GM21619 (cell line): ENCODE results near the gene NEMP2.
"Not testable (repeated sequence)": the region's sequence is repeated elsewhere in the genome, so short reads cannot be mapped to it uniquely, and the experiment has no call there.

Experiments
- ATAC-seq: cut with Tn5 transposase; IDR thresholded peaks from one replicate; pipeline ENCODE4 v1.9.1; 2021; ENCODE audit not compliant: unreplicated experiment

The NEMP2 gene

GRCh38 chr2:190493095-190493494, 41.4 kb downstream of the NEMP2 start:
- ATAC-seq = no peak

GRCh38 chr2:190490502-190490901, 44.0 kb downstream of the NEMP2 start:
- ATAC-seq = no peak

GRCh38 chr2:190489475-190489874, 45.0 kb downstream of the NEMP2 start:
- no peak for ATAC-seq

GRCh38 chr2:190488516-190489233, 45.8 kb downstream of the NEMP2 start:
- no peak for ATAC-seq

- ATAC-seq = no peak
These were observed 48.4 kb downstream of the NEMP2 start for GRCh38 chr2:190486037-190486623.

- ATAC-seq = no peak
These were observed 52.1 kb downstream of the NEMP2 start for GRCh38 chr2:190482451-190482850.

- ATAC-seq = no peak
These were observed 53.2 kb downstream of the NEMP2 start for GRCh38 chr2:190481339-190481738.

- ATAC-seq = no peak
These were observed 55.8 kb downstream of the NEMP2 start for GRCh38 chr2:190478572-190479195.

GRCh38 chr2:190477661-190478454, 56.7 kb downstream of the NEMP2 start:
- ATAC-seq = no peak

- no peak for ATAC-seq
These were observed 64.2 kb downstream of the NEMP2 start for GRCh38 chr2:190470256-190470826.

- ATAC-seq = no peak
These were observed 64.8 kb downstream of the NEMP2 start for GRCh38 chr2:190469771-190470170.

GRCh38 chr2:190468814-190469569, 65.5 kb downstream of the NEMP2 start:
- peak; percentile 64 for ATAC-seq

- not testable (repeated sequence) for ATAC-seq
These were observed 66.2 kb downstream of the NEMP2 start for GRCh38 chr2:190468354-190468753.

GRCh38 chr2:190467575-190468083, 66.9 kb downstream of the NEMP2 start:
- ATAC-seq = no peak

GRCh38 chr2:190466819-190467446, 67.6 kb downstream of the NEMP2 start:
- no peak for ATAC-seq

GRCh38 chr2:190465060-190465459, 69.5 kb downstream of the NEMP2 start:
- no peak for ATAC-seq

- ATAC-seq = no peak
These were observed 71.9 kb downstream of the NEMP2 start for GRCh38 chr2:190462611-190463010.

- no peak for ATAC-seq
These were observed 72.3 kb downstream of the NEMP2 start for GRCh38 chr2:190462181-190462580.

GRCh38 chr2:190460487-190460886, 74.0 kb downstream of the NEMP2 start:
- ATAC-seq = no peak

- no peak for ATAC-seq
These were observed 74.6 kb downstream of the NEMP2 start for GRCh38 chr2:190459881-190460280.
